ENCODE results near the gene MDGA2.

- TF ChIP-seq POLR2A (IDR thresholded peaks at IDR 0.05; ENCODE audit: low read depth, low read length) (no peak), POLR2AphosphoS5 (IDR thresholded peaks at IDR 0.05; ENCODE audit: low read depth, low read length) (no peak), TAF1 (IDR thresholded peaks at IDR 0.05; ENCODE audit: borderline replicate concordance, low read depth, low read length) (no peak)
Observed at GRCh38 chr14:47674148-47674542, 1.3 kb downstream of the MDGA2 start.
